Measurements from ENCODE around the gene SLC18A2. TPM values are rescaled to one million over a fixed set of nuclear protein-coding genes. Genes with fewer than 3 reads are reported as not detected.
A peak's percentile ranks its signal among the peaks of the same experiment; 100 is the strongest.

Gene SLC18A2
- total and polyA plus RNA-seq, 2 of the 8 experiments (the other 6 are each of a cell fraction or from before 2014, with no cell fraction given): 6.5 to 7.0 TPM

DNA sequence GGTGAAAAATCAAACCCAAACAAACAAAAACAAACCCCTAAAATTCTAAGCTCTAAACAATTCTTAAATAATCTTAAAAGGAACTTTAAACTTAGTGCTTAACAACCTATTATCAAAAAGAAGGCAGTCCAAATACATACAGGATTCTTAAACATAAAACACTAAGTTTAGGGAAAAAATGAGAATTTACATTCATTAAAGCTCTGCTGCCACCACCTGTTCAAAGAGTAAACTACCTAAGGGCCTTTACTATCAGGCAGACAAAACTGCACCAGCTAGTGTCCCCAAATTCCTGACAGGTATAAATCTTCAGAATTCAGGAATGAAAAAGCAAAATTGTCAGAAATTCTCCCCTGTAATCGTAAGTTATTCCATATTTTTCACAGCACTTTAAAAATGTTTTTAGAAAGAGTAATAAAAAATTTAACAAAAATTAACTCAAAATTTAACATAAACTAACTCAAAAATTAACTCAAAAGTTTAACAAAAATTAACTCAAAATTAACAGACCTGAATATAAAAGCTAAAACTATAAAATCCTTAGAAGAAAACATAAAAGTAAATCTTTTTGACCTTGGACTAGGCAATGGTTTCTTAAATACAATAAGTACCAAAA is 79.2 kb downstream of the SLC18A2 start:
- H2AFZ ChIP-seq (ENCODE audit: low read length): no peak overlapping the region
- no peak overlapping the region for H2BK5ac ChIP-seq (ENCODE audit: low read depth, low read length)
- no peak overlapping the region for H2BK15ac ChIP-seq (ENCODE audit: low read length)
- H4K91ac ChIP-seq (replicated peaks; ENCODE audit: insufficient read length, low read length): no peak overlapping the region
- no peak overlapping the region for H3K9ac ChIP-seq (replicated peaks in 1 of 4; ENCODE audit: extremely low read depth in 1 of 4, low read depth in 3 of 4, low read length in 3 of 4)
- H4K20me1 ChIP-seq (replicated peaks in 1 of 2; ENCODE audit: control insufficient read depth in 1 of 2, insufficient read depth in 2 of 2, low read length in 2 of 2): no peaks in the 10 kb centered on the region
- peaks cover 0 to 21% of the 10 kb centered on the region in 2 experiments; a peak in 2 of 4 replicates for H3K79me2 ChIP-seq (ENCODE audit: control insufficient read depth in 1 of 2, insufficient read depth in 2 of 2, low read length in 2 of 2)
- H3K23me2 ChIP-seq (ENCODE audit: low read depth, low read length): no peaks in the 10 kb centered on the region
- ChIA-PET POLR2A (ENCODE audit: partially characterized antibody) (no interaction called here), CTCF (ENCODE audit: partially characterized antibody) (interaction anchor here (0.7 to 8.7 kb wide), 39 partner anchors 8 to 160 kb away, joined by 3 to 118 read pairs (median 5); no protein-coding TSS in a partner anchor)
- no peak overlapping the region for H3K14ac ChIP-seq (ENCODE audit: insufficient read length)
- peaks cover 0 to 14% (median 3%) of the 10 kb centered on the region in 4 experiments; a peak in 4 of 7 replicates for H3K4me1 ChIP-seq (replicated peaks in 1 of 4; ENCODE audit: control insufficient read depth in 3 of 4, insufficient read depth in 4 of 4, low read length in 3 of 4)
- TF ChIP-seq RBBP5 (IDR thresholded peaks at IDR 0.05; ENCODE audit: borderline replicate concordance, low read depth, low read length) (no peak), JUND (IDR thresholded peaks at IDR 0.05; ENCODE audit: low read length) (no peak), SIRT6 (IDR thresholded peaks at IDR 0.05; ENCODE audit: low read length) (no peak), RAD21 (IDR thresholded peaks at IDR 0.05 in 1 of 2, conservative IDR thresholded peaks at IDR 0.05 in 1 of 2; ENCODE audit: low read depth in 2 of 2, low read length in 2 of 2) (peak; percentile 69 to 79)
- TF ChIP-seq, protein P1, sequence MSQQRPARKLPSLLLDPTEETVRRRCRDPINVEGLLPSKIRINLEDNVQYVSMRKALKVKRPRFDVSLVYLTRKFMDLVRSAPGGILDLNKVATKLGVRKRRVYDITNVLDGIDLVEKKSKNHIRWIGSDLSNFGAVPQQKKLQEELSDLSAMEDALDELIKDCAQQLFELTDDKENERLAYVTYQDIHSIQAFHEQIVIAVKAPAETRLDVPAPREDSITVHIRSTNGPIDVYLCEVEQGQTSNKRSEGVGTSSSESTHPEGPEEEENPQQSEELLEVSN (IDR thresholded peaks at IDR 0.05): no peak
- TF ChIP-seq, protein P2, sequence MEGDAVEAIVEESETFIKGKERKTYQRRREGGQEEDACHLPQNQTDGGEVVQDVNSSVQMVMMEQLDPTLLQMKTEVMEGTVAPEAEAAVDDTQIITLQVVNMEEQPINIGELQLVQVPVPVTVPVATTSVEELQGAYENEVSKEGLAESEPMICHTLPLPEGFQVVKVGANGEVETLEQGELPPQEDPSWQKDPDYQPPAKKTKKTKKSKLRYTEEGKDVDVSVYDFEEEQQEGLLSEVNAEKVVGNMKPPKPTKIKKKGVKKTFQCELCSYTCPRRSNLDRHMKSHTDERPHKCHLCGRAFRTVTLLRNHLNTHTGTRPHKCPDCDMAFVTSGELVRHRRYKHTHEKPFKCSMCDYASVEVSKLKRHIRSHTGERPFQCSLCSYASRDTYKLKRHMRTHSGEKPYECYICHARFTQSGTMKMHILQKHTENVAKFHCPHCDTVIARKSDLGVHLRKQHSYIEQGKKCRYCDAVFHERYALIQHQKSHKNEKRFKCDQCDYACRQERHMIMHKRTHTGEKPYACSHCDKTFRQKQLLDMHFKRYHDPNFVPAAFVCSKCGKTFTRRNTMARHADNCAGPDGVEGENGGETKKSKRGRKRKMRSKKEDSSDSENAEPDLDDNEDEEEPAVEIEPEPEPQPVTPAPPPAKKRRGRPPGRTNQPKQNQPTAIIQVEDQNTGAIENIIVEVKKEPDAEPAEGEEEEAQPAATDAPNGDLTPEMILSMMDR (IDR thresholded peaks at IDR 0.05; ENCODE audit: control extremely low read depth in 1 of 3, insufficient read depth in 1 of 3, low read depth in 1 of 3, low read length in 3 of 3): peak in 2 of 3 experiments; percentile 56 to 71; a peak in 3 of 4 replicates
- no peaks in the 10 kb centered on the region for H3K27me3 ChIP-seq (replicated peaks in 1 of 4; ENCODE audit: control insufficient read depth in 3 of 4, extremely low read depth in 1 of 4, insufficient read depth in 3 of 4, low read length in 3 of 4)
- no peak overlapping the region for H4K8ac ChIP-seq (ENCODE audit: extremely low read depth, insufficient read depth, low read length)
- H3K9me3 ChIP-seq (ENCODE audit: insufficient read depth in 2 of 2, low read depth in 1 of 2, low read length in 1 of 2): no peaks in the 10 kb centered on the region
- H3K18ac ChIP-seq (ENCODE audit: extremely low read depth, low read length): no peak overlapping the region
- H4K5ac ChIP-seq (ENCODE audit: insufficient read length, low read depth, low read length): no peak overlapping the region
- no peak overlapping the region for H3K4me2 ChIP-seq (ENCODE audit: insufficient read depth in 1 of 2, low read depth in 2 of 2, low read length in 2 of 2)
- 23% methylated on average over 1 of the region's 1 CpG; no CpG with 5 or more reads in 1 of the 2 experiments for WGBS, 2 experiments (ENCODE audit: extremely low coverage in 1 of 2, insufficient coverage in 1 of 2, insufficient read length in 1 of 2, insufficient replicate concordance in 2 of 2, low coverage in 1 of 2, low lambda C conversion rate in 2 of 2, missing lambda C conversion rate in 1 of 2)
- no peak overlapping the region for H3K23ac ChIP-seq (ENCODE audit: insufficient read length)
- DNase-seq (ENCODE audit: low read depth in 1 of 2, low spot score in 2 of 2) (no peak), FAIRE-seq (peak; percentile 89)
- H2AK5ac ChIP-seq (ENCODE audit: low read depth, low read length): no peak overlapping the region
- H2BK20ac ChIP-seq (ENCODE audit: low read length): no peak overlapping the region
- H3K79me1 ChIP-seq (ENCODE audit: low read depth, low read length): no peaks in the 10 kb centered on the region; the same call in 1 of the 2 replicates
- H3K27ac ChIP-seq (ENCODE audit: low read depth, low read length): no peak overlapping the region
- no peak overlapping the region for H3K56ac ChIP-seq (replicated peaks; ENCODE audit: insufficient read length, low read depth, low read length)
- H3K4ac ChIP-seq (replicated peaks; ENCODE audit: insufficient read length, low read depth, low read length): no peak overlapping the region
- H3K4me3 ChIP-seq (ENCODE audit: extremely low read depth in 1 of 4, insufficient read depth in 2 of 4, low read depth in 3 of 4, low read length in 4 of 4): no peak overlapping the region
- H2BK12ac ChIP-seq (ENCODE audit: low read depth, low read length): no peak overlapping the region
- no peak overlapping the region for H2BK120ac ChIP-seq (replicated peaks; ENCODE audit: low read depth, low read length)
- no peaks in the 10 kb centered on the region for H3K36me3 ChIP-seq (ENCODE audit: control insufficient read depth in 2 of 4, insufficient read depth in 4 of 4, low read length in 3 of 4)
